Measurements from ENCODE around the gene SLC5A2. TPM values are rescaled to one million over a fixed set of nuclear protein-coding genes. Genes with fewer than 3 reads are reported as not detected.
"Not testable (repeated sequence)": the region's sequence is repeated elsewhere in the genome, so short reads cannot be mapped to it uniquely, and the experiment has no call there.

SLC5A2 gene
- total RNA-seq, 1 donor: under 0.01 TPM

DNA sequence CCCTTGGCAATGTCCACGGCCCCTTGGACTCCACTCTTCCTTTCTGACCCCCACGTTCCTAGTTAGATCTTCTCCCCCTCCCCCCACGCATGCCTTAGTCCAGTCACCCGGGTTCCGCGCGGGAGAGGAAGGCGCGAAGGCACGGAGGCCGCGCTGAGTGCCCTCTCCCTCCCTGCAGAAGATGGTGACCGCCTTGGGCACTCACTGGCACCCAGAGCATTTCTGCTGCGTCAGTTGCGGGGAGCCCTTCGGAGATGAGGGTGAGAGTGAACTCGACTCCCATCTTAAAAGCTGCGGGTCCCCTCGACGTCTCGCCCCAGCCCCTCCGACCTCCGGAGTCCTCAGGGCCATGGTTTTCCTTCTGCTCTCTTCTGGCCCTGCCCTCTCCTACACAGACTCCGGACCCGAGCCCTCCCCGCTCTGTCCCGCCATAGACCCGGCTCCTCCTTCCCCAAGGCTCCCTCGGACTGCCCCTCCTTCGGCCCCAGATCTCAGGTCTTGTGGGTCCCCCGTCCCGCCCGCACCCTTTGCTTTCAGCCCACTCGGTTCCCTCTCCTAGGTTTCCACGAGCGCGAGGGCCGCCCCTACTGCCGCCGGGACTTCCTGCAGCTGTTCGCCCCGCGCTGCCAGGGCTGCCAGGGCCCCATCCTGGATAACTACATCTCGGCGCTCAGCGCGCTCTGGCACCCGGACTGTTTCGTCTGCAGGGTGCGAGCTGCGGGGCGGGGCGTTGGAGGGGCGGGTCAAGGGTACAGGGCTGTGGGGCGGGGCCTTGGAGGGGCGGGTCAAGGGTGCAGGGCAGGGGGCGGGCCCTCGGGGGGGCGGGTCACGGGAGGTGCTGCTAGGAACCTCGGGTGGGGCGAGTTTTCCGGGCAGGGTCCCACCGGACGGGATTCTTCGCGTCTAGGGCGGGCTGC lies 6.4 kb upstream of the SLC5A2 start:
- no peak for DNase-seq (ENCODE audit: low read depth)
- H3K4me3 ChIP-seq (ENCODE audit: low read depth, low read length): no peak overlapping the region
- no peak for TF ChIP-seq CTCF (IDR thresholded peaks at IDR 0.05; ENCODE audit: insufficient read depth, low read depth, low read length)

DNA sequence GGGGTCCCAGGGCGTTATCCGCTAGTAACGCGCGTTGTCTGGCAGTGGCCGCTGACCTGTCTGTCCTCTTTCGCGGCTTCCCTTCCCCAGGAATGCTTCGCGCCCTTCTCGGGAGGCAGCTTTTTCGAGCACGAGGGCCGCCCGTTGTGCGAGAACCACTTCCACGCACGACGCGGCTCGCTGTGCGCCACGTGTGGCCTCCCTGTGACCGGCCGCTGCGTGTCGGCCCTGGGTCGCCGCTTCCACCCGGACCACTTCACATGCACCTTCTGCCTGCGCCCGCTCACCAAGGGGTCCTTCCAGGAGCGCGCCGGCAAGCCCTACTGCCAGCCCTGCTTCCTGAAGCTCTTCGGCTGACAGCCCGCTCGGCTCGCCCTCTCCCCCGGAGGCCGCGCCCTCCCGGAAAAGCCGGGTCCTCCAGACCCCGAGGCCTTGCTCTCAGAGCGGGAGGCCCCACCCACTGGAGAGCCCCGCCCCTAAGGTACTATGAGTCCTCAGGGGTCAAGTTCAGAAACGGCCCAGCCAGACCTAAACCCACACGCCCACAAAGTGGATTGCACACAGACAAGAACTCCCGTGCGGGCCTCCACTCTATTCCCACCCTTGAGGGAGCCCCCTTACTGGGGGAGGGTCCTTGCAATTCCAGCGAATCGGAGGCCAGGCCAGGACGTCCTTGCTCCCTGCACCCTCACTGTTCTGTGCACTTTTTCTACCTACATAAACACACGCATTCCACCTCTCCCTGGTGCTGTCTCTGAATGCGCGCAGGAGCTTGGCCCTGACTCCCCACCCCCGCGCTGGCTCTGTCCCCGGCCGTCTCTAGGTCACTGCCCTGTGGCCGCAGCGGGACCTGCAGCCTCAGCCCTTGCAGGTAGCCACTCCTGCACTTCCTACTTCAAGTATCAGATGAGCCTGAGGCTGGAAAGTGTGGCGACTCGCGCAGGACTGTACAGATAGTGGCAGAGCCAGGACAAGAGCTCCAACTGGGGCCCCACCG lies 5.4 kb upstream of the SLC5A2 start:
- no peak for TF ChIP-seq CTCF (IDR thresholded peaks at IDR 0.05; ENCODE audit: insufficient read depth, low read depth, low read length)
- DNase-seq (ENCODE audit: low read depth): no peak
- no peak overlapping the region for H3K4me3 ChIP-seq (ENCODE audit: low read depth, low read length)

DNA sequence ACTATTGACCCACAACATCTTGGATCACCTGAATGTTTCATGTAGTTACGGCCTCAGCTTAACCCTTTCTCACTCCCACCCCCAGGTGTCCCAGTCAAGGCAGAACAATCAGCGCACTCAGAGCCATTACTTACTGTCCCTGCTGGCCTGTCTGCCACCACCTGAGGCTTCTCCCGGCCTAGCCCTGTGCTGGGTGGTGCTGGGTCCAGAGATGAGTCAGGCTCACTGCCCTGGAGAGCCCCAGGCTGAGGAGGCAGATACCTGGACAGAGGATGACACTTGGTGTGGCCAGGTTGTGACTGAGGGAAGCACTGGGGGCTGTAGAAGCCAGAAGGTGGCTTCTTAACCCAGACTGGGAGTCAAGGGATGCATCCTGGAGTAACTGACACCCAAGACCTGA lies 4.0 kb upstream of the SLC5A2 start:
- no peak for DNase-seq (ENCODE audit: low read depth)
- no peak for TF ChIP-seq CTCF (IDR thresholded peaks at IDR 0.05; ENCODE audit: insufficient read depth, low read depth, low read length)
- no peak overlapping the region for H3K4me3 ChIP-seq (ENCODE audit: low read depth, low read length)

DNA sequence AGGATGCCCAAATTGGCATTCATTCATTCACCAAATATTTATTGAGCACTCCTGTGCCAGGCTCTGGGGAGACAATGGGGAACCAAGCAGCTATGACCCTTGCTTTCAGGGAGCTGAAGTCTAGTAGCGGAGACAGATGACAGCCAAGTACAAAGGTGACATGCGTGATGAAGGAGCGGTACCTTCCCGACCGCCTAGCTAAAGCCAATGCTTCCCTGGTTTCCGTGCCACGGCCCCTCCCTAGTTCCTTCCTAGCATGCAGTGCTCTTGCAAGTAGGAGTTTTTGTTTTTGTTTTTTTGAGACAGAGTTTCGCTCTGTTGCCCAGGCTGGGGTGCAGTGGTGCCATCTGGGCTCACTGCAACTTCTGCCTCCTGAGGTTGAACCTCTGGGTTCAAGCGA lies 3.2 kb upstream of the SLC5A2 start:
- TF ChIP-seq CTCF (IDR thresholded peaks at IDR 0.05; ENCODE audit: insufficient read depth, low read depth, low read length): no peak
- no peak overlapping the region for H3K4me3 ChIP-seq (ENCODE audit: low read depth, low read length)
- no peak for DNase-seq (ENCODE audit: low read depth)

- no peak for DNase-seq (ENCODE audit: low read depth)
- no peak for TF ChIP-seq CTCF (IDR thresholded peaks at IDR 0.05; ENCODE audit: insufficient read depth, low read depth, low read length)
Observed at GRCh38 chr16:31480851-31481536, 1.9 kb upstream of the SLC5A2 start.

GRCh38 chr16:31484048-31484447 lies 1.1 kb downstream of the SLC5A2 start:
- H3K4me3 ChIP-seq (ENCODE audit: low read depth, low read length); DNase-seq (ENCODE audit: low read depth): not testable (repeated sequence)

More at GRCh38 chr16:31480851-31481536, 1.9 kb upstream of the SLC5A2 start:
- H3K4me3 ChIP-seq (ENCODE audit: low read depth, low read length): no peak overlapping the region

Data from fibroblast of villous mesenchyme (primary cell).